ENCODE measurements around the gene SH3RF2.

- TF ChIP-seq CTCF (conservative IDR thresholded peaks at IDR 0.05 in 1 of 2, IDR thresholded peaks at IDR 0.05 in 1 of 2; ENCODE audit: extremely low read depth in 1 of 2, insufficient read depth in 1 of 2, low read depth in 1 of 2, low read length in 2 of 2) (no peak), EZH2 (IDR thresholded peaks at IDR 0.05; ENCODE audit: borderline replicate concordance, low read length) (no peak)
Observed at GRCh38 chr5:145980259-145980658, 43.9 kb downstream of the SH3RF2 start.
